K562 (cell line): ENCODE results near the gene MTA2. TPM values are rescaled to one million over a fixed set of nuclear protein-coding genes. Genes with fewer than 3 reads are reported as not detected.

Experiments
- ATAC-seq: fragments of 200-7000 bp; cut with Tn5 transposase; 3 replicates; pipeline ENCODE4 v1.9.1; 2020; ENCODE audit warnings: moderate library complexity
- BruUV-seq: library from RNA; stranded (reverse); fragments of 400-500 nt; replicated peaks from 2 replicates; lab custom pipeline; 2021; lab: Mats Ljungman, UMichigan
- CTCF ChIA-PET: fragments of 300-600 bp; formaldehyde crosslinking; extraction: SDS; loops from one replicate; lab custom pipeline; 2021; ENCODE audit warnings: low intra/inter-chr PET ratio; lab: Yijun Ruan, JAX
- POLR2A ChIA-PET: fragments of 300-600, 350-650 bp; sonication (Branson Sonifier 250); formaldehyde crosslinking; extraction: SDS; loops from one replicate; lab custom pipeline; 2021; ENCODE audit warnings: antibody characterized with exemption, inconsistent platforms; lab: Yijun Ruan, JAX
- DNase-seq, 4 experiments: peaks; one replicate each; pipeline versions ENCODE4 v3.0.0 to v3.0.0-alpha.2; 2011 to 2018; ENCODE audit warnings: low spot score in 3 of 4, mixed read lengths in 3 of 4; ENCODE audit errors: extremely low read depth in 1 of 4
- FAIRE-seq: peaks from 2 replicates; lab custom pipeline; 2011; peaks lifted over from hg19 to GRCh38; lab: Jason Lieb, UNC
- H2AFZ ChIP-seq: 2 replicates; pipeline ENCODE4 v1.6.0; 2011; ENCODE audit warnings: low read depth, low read length, control low read depth, inconsistent platforms
- H3K27ac ChIP-seq: fragments of 200-600 bp; 3 replicates; pipeline ENCODE4 v1.8.0; 2011; ENCODE audit warnings: low read depth, mild to moderate bottlenecking, control low read depth, inconsistent platforms, low read length, moderate library complexity, mixed read lengths; ENCODE audit errors: extremely low read depth
- H3K27me3 ChIP-seq, 2 experiments: fragments of 300-600 bp in 1 of 2; 2 replicates in 1 of 2; 3 replicates in 1 of 2; pipeline versions ENCODE4 v1.6.0 to v1.8.0; 2011; ENCODE audit warnings: inconsistent platforms in 2 of 2, low read length in 2 of 2, mild to moderate bottlenecking in 1 of 2, mixed read lengths in 1 of 2, moderate library complexity in 1 of 2; ENCODE audit not compliant: control insufficient read depth in 2 of 2, insufficient read depth in 2 of 2
- H3K36me3 ChIP-seq: fragments of 300-600 bp; 3 replicates; pipeline ENCODE4 v1.8.0; 2011; ENCODE audit warnings: mild to moderate bottlenecking, low read length, inconsistent platforms; ENCODE audit not compliant: control insufficient read depth, insufficient read depth
- H3K4me1 ChIP-seq, 2 experiments: fragments of 200-600 bp in 1 of 2; replicated peaks in 1 of 2; 2 replicates in 1 of 2; 3 replicates in 1 of 2; pipeline versions ENCODE4 v1.5.1 to v1.8.0; 2011; ENCODE audit warnings: inconsistent platforms in 2 of 2, low read length in 2 of 2, mild to moderate bottlenecking in 1 of 2, mixed read lengths in 1 of 2, moderate library complexity in 1 of 2; ENCODE audit not compliant: control insufficient read depth in 2 of 2, insufficient read depth in 2 of 2
- H3K4me2 ChIP-seq: 2 replicates; pipeline ENCODE4 v1.6.1; 2011; ENCODE audit warnings: low read length, control low read depth, inconsistent platforms, mixed read lengths; ENCODE audit not compliant: insufficient read depth
- H3K4me3 ChIP-seq: fragments of 200-600 bp; sonication (generic), shearing (Covaris generic); 2 replicates; pipeline ENCODE4 v1.5.1; 2016; ENCODE audit warnings: control low read depth, inconsistent platforms
- H3K79me2 ChIP-seq: fragments of 200-600 bp; 3 replicates; pipeline ENCODE4 v1.8.0; 2011; ENCODE audit warnings: low read length, inconsistent platforms; ENCODE audit not compliant: control insufficient read depth, insufficient read depth
- H3K9ac ChIP-seq, 2 experiments: 2 replicates each; pipeline versions ENCODE4 v1.6.0 to v1.6.1; 2011; ENCODE audit warnings: low read depth in 2 of 2, low read length in 2 of 2, control low read depth in 1 of 2, inconsistent platforms in 1 of 2, mild to moderate bottlenecking in 1 of 2, mixed read lengths in 1 of 2; ENCODE audit not compliant: insufficient read depth in 1 of 2
- H3K9me1 ChIP-seq: one replicate; pipeline ENCODE4 v1.6.0; 2011; ENCODE audit warnings: inconsistent platforms, mild to moderate bottlenecking, low read length, moderate library complexity; ENCODE audit not compliant: control insufficient read depth, insufficient read depth
- H3K9me3 ChIP-seq: replicated peaks from 2 replicates; pipeline ENCODE4 v1.5.1; 2011; ENCODE audit warnings: low read depth, low read length, inconsistent platforms; ENCODE audit not compliant: control insufficient read depth, insufficient read depth
- H4K20me1 ChIP-seq: replicated peaks from 2 replicates; pipeline ENCODE4 v1.6.1; 2011; ENCODE audit warnings: low read length, inconsistent platforms, mixed read lengths; ENCODE audit not compliant: control insufficient read depth, insufficient read depth
- BCOR ChIP-seq: fragments of 450-650 bp; IDR thresholded peaks from 2 replicates; pipeline ENCODE4 v1.6.1; 2016
- BDP1 ChIP-seq: IDR thresholded peaks from 3 replicates; pipeline ENCODE4 v1.6.1; 2011; ENCODE audit not compliant: insufficient read length, insufficient read depth
- CBFB ChIP-seq: sonication (generic); formaldehyde crosslinking; IDR thresholded peaks from 2 replicates; pipeline ENCODE4 v1.4.0; 2020; ENCODE audit warnings: mild to moderate bottlenecking, missing genetic modification reagents
- CHCHD3 ChIP-seq: fragments of 250-450 bp; sonication (Bioruptor Pico); IDR thresholded peaks from 2 replicates; pipeline ENCODE4 v2.1.2; 2022; ENCODE audit warnings: mild to moderate bottlenecking
- CREB3 ChIP-seq: fragments of 450-650 bp; conservative IDR thresholded peaks from 2 replicates; pipeline ENCODE4 v1.6.1; 2016; ENCODE audit warnings: missing genetic modification characterization, low read depth, mild to moderate bottlenecking, missing compliant biosample characterization, moderate library complexity
- FOXJ3 ChIP-seq: sonication (generic); formaldehyde crosslinking; IDR thresholded peaks from 2 replicates; pipeline ENCODE4 v1.4.0; 2020; ENCODE audit warnings: mild to moderate bottlenecking, missing genetic modification reagents
- GABPB2 ChIP-seq: fragments of 250-450 bp; sonication (Bioruptor Pico); conservative IDR thresholded peaks from 2 replicates; pipeline ENCODE4 v1.5.1; 2021; ENCODE audit warnings: mild to moderate bottlenecking
- MAFF ChIP-seq: IDR thresholded peaks from 2 replicates; pipeline ENCODE4 v1.6.1; 2012; ENCODE audit warnings: low read length, improper control_type of control experiment
- MECOM ChIP-seq: fragments of 250-450 bp; sonication (Bioruptor Pico); IDR thresholded peaks from 2 replicates; pipeline ENCODE4 v1.8.0; 2022; ENCODE audit warnings: inconsistent platforms
- MTA2 ChIP-seq: fragments of 450-650 bp; IDR thresholded peaks from 2 replicates; pipeline ENCODE4 v1.6.1; 2016; ENCODE audit warnings: low read depth
- NBN ChIP-seq: fragments of 450-650 bp; IDR thresholded peaks from 2 replicates; pipeline ENCODE4 v1.6.1; 2016; ENCODE audit warnings: low read depth, mild to moderate bottlenecking
- NCOR1 ChIP-seq: fragments of 450-650 bp; IDR thresholded peaks from 2 replicates; pipeline ENCODE4 v1.6.1; 2016; ENCODE audit warnings: mild to moderate bottlenecking, moderate library complexity
- NFIC ChIP-seq: fragments of 450-650 bp; IDR thresholded peaks from 2 replicates; pipeline ENCODE4 v1.6.1; 2017; ENCODE audit warnings: mild to moderate bottlenecking, inconsistent platforms
- XRCC3 ChIP-seq: fragments of 450-650 bp; IDR thresholded peaks from 2 replicates; pipeline ENCODE4 v1.6.1; 2017; ENCODE audit warnings: mild to moderate bottlenecking, moderate library complexity
- ZNF282 ChIP-seq: sonication (generic); formaldehyde crosslinking; IDR thresholded peaks from 2 replicates; pipeline ENCODE4 v1.8.1; 2023; ENCODE audit warnings: missing genetic modification reagents
- ZNF717 ChIP-seq: fragments of 250-450 bp; sonication (Bioruptor Pico); IDR thresholded peaks from 2 replicates; pipeline ENCODE4 v1.5.0; 2021
- ZSCAN29 ChIP-seq: fragments of 450-650 bp; IDR thresholded peaks from 2 replicates; pipeline ENCODE4 v1.6.1; 2017
- WGBS: fragments of 100-300 bp; shearing (Covaris generic); methylation state at CpG from one replicate; pipeline ENCODE4 v1.1.6; 2016; ENCODE audit warnings: low coverage, mixed read lengths; ENCODE audit not compliant: insufficient coverage; ENCODE audit errors: missing lambda C conversion rate; 5-methylcytosine and 5-hydroxymethylcytosine counted together
- in situ Hi-C: fragments of 300-500 bp; cut with MboI; formaldehyde crosslinking; loops from 4 replicates; pipeline ENCODE4 v1.15.0; 2018; ENCODE audit warnings: inconsistent platforms, mixed read lengths
- intact Hi-C: fragments of 100-400 bp; cut with micrococcal nuclease; formaldehyde crosslinking; loops from 2 replicates; pipeline ENCODE4 v1.14.2; 2022
- polyA plus RNA-seq, 8 experiments: library from polyadenylated mRNA; depleted of rRNA in 4 of 8; stranded (reverse) in 5 of 8; unstranded in 3 of 8; fragments of >200 nt; fragmentation: Nextera tagmentation in 2 of 8; fragmentation: Illumina TruSeq in 1 of 8; extraction: Ambion mirVana in 2 of 8; extraction: Trizol in 1 of 8; gene quantifications; 2 replicates each; pipeline versions ENCODE4 v1.2.1 to v1.2.3, GENCODE V29; 2011 to 2014; ENCODE audit warnings: inconsistent platforms in 1 of 8, missing spikeins in 1 of 8
- total RNA-seq, 7 experiments: library from RNA; depleted of rRNA in 6 of 7; stranded (reverse); fragments of >200 nt in 6 of 7; fragmentation: Illumina TruSeq in 2 of 7; extraction: Trizol in 2 of 7; gene quantifications; 2 replicates each; pipeline versions ENCODE4 v1.2.1 to v1.2.3, GENCODE V29; 2011 to 2021; ENCODE audit warnings: low replicate concordance in 1 of 7
- TF ChIP-seq, protein P1 (sequence below): IDR thresholded peaks from 2 replicates; pipeline ENCODE4 v1.6.1; 2011; ENCODE audit not compliant: insufficient read length; ENCODE audit errors: extremely low read depth
- TF ChIP-seq, protein P2 (sequence below): fragments of 250-450 bp; sonication (Bioruptor Pico); IDR thresholded peaks from 2 replicates; pipeline ENCODE4 v1.4.0; 2020; ENCODE audit warnings: borderline replicate concordance
- TF ChIP-seq, protein P3 (sequence below): fragments of 250-450 bp; sonication (Bioruptor Pico); IDR thresholded peaks from 2 replicates; pipeline ENCODE4 v1.5.0; 2022; ENCODE audit warnings: mild to moderate bottlenecking

The MTA2 gene
- total and polyA plus RNA-seq, 9 of the 15 experiments (the other 6 are each of a cell fraction or from before 2014, with no cell fraction given), result 6.2 to 220 (median 172) TPM

DNA sequence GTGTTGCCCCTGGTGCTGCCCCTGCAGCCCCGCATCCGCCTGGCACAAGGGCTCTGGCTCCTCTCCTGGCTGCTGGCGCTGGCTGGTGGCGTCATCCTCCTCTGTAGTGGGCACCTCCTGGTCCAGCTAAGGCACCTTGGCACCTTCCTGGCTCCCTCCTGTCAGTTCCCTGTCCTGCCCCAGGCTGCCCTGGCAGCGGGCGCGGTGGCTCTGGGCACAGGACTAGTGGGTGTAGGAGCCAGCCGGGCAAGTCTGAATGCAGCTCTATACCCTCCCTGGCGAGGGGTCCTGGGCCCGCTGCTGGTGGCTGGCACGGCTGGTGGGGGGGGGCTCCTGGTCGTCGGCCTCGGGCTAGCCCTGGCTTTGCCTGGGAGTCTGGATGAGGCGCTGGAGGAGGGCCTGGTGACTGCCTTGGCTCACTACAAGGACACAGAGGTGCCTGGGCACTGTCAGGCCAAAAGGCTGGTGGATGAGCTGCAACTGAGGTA lies 11.7 kb upstream of the MTA2 start:
- Histone ChIP-seq H3K36me3 (peaks cover 52% of the 10 kb centered on the region), H4K20me1 (0 out of 2 replicates have a peak, but pooled peaks cover 5% of the 10 kb centered on the region), H3K79me2 (peaks cover 23% of the 10 kb centered on the region), H3K4me2 (no peak overlapping the region), H3K27ac (peak overlapping the region; percentile 43; the same call in 2 of the 3 replicates), H3K9me3 (no peaks in the 10 kb centered on the region), H3K27me3 (no peaks in the 10 kb centered on the region), H3K9ac (peak overlapping the region in 1 of 2 experiments; percentile 93; a peak in 1 of 4 replicates), H3K4me3 (no peak overlapping the region), H3K4me1 (peaks cover 29 to 65% of the 10 kb centered on the region in 2 experiments), H3K9me1 (peaks cover 2% of the 10 kb centered on the region), H2AFZ (no peak overlapping the region)
- ChIA-PET POLR2A (interaction anchor here (0.9 kb wide), 1 partner anchor 39 kb away, joined by 3 read pairs; no protein-coding TSS in a partner anchor), CTCF (interaction anchor here (0.8 to 2.6 kb wide), 4 partner anchors 33 to 219 kb away, joined by 3 to 17 read pairs (median 3); partner anchors contain the start of gene GANAB)
- ATAC-seq (no peak), DNase-seq (no peak), FAIRE-seq (no peak)
- in situ Hi-C loops, result no loop called here
- no TSS peak for BruUV-seq
- intact Hi-C loops, result loop anchor here (2.0 to 5.0 kb wide), 2 partner anchors 33 to 79 kb away; partner anchors contain the start of gene GANAB
- 64% methylated on average over 9 of the region's 15 CpGs for WGBS
- TF ChIP-seq NCOR1, result no peak
- no peak for TF ChIP-seq NFIC
- TF ChIP-seq ZSCAN29, result no peak
- no peak for TF ChIP-seq NBN
- no peak for TF ChIP-seq CHCHD3 (CRISPR knock-in tag)
- TF ChIP-seq MAFF, result no peak
- TF ChIP-seq ZNF282 (CRISPR knock-in tag), result no peak
- no peak for TF ChIP-seq CBFB (CRISPR knock-in tag)
- TF ChIP-seq, protein P1, sequence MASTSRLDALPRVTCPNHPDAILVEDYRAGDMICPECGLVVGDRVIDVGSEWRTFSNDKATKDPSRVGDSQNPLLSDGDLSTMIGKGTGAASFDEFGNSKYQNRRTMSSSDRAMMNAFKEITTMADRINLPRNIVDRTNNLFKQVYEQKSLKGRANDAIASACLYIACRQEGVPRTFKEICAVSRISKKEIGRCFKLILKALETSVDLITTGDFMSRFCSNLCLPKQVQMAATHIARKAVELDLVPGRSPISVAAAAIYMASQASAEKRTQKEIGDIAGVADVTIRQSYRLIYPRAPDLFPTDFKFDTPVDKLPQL, result no peak
- no peak for TF ChIP-seq FOXJ3 (CRISPR knock-in tag)
- no peak for TF ChIP-seq BCOR
- TF ChIP-seq, protein P2, sequence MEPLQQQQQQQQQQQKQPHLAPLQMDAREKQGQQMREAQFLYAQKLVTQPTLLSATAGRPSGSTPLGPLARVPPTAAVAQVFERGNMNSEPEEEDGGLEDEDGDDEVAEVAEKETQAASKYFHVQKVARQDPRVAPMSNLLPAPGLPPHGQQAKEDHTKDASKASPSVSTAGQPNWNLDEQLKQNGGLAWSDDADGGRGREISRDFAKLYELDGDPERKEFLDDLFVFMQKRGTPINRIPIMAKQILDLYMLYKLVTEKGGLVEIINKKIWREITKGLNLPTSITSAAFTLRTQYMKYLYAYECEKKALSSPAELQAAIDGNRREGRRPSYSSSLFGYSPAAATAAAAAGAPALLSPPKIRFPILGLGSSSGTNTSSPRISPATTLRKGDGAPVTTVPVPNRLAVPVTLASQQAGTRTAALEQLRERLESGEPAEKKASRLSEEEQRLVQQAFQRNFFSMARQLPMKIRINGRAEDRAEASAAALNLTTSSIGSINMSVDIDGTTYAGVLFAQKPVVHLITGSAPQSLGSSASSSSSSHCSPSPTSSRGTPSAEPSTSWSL (CRISPR knock-in tag), result no peak
- peak; percentile 61; the same call in 1 of the 2 replicates for TF ChIP-seq ZNF717 (CRISPR knock-in tag)
- no peak for TF ChIP-seq MECOM (CRISPR knock-in tag)
- no peak for TF ChIP-seq XRCC3
- TF ChIP-seq, protein P3, sequence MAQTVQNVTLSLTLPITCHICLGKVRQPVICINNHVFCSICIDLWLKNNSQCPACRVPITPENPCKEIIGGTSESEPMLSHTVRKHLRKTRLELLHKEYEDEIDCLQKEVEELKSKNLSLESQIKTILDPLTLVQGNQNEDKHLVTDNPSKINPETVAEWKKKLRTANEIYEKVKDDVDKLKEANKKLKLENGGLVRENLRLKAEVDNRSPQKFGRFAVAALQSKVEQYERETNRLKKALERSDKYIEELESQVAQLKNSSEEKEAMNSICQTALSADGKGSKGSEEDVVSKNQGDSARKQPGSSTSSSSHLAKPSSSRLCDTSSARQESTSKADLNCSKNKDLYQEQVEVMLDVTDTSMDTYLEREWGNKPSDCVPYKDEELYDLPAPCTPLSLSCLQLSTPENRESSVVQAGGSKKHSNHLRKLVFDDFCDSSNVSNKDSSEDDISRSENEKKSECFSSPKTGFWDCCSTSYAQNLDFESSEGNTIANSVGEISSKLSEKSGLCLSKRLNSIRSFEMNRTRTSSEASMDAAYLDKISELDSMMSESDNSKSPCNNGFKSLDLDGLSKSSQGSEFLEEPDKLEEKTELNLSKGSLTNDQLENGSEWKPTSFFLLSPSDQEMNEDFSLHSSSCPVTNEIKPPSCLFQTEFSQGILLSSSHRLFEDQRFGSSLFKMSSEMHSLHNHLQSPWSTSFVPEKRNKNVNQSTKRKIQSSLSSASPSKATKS (CRISPR knock-in tag), result no peak
- no peak for TF ChIP-seq BDP1
- no peak for TF ChIP-seq MTA2
- TF ChIP-seq GABPB2, result no peak
- TF ChIP-seq CREB3 (tag), result no peak
